Esophagus mucosa (tissue), 1 donor: ENCODE measurements around the gene PRRC2A. TPM values are rescaled to one million over a fixed set of nuclear protein-coding genes. Genes with fewer than 3 reads are reported as not detected.

Experiments used
- ATAC-seq: fragments of 200-7000 bp; cut with Tn5 transposase; one replicate; pipeline ENCODE4 v1.9.1; 2020
- total RNA-seq: library from RNA; stranded (reverse); gene quantifications from one replicate; pipeline ENCODE4 v1.2.4, GENCODE V29; 2023
- donor health status: DM: yes; HTN: yes; CAD: no.

PRRC2A gene
- total RNA-seq, 1 donor from 2014 or later: 103 TPM

GRCh38 chr6:31652925-31653724, 32.6 kb downstream of the PRRC2A start:
- peak; percentile 66 for ATAC-seq

GRCh38 chr6:31654574-31655348, 34.2 kb downstream of the PRRC2A start:
- ATAC-seq: no peak

GRCh38 chr6:31655349-31656237, 35.1 kb downstream of the PRRC2A start, which contains the start of gene APOM:
Gene APOM, plus strand, starts transcription at chr6:31655894. Its CDS starts 73 bp downstream, at chr6:31655967.
- ATAC-seq: no peak

- no peak for ATAC-seq
These were observed 37.1 kb downstream of the PRRC2A start for GRCh38 chr6:31657406-31658157.

GRCh38 chr6:31658158-31658688, 37.7 kb downstream of the PRRC2A start:
- ATAC-seq: no peak

GRCh38 chr6:31658983-31659648, 38.6 kb downstream of the PRRC2A start:
- no peak for ATAC-seq

GRCh38 chr6:31659649-31660380, 39.3 kb downstream of the PRRC2A start:
- ATAC-seq: peak; percentile 63

- peak; percentile 68 for ATAC-seq
These were observed 40.1 kb downstream of the PRRC2A start, which contains the start of gene C6orf47 for GRCh38 chr6:31660381-31661261. Gene C6orf47, minus strand, starts transcription at chr6:31660778. Its CDS starts 831 bp downstream, at chr6:31659947.

- ATAC-seq: no peak
These were observed 41.0 kb downstream of the PRRC2A start for GRCh38 chr6:31661262-31662123.

GRCh38 chr6:31662124-31662723, 41.7 kb downstream of the PRRC2A start:
- ATAC-seq: no peak

- ATAC-seq: no peak
These were observed 42.8 kb downstream of the PRRC2A start for GRCh38 chr6:31663126-31663960.

- peak; percentile 4 for ATAC-seq
These were observed 43.7 kb downstream of the PRRC2A start for GRCh38 chr6:31663961-31664789.

- peak; percentile 69 for ATAC-seq
These were observed 44.4 kb downstream of the PRRC2A start, which contains the start of gene GPANK1 for GRCh38 chr6:31664790-31665500. Gene GPANK1, minus strand, starts transcription at chr6:31664997. Its CDS starts 519 bp downstream, at chr6:31664478.

- ATAC-seq: peak; percentile 86
These were observed 45.2 kb downstream of the PRRC2A start, which contains the start of gene CSNK2B for GRCh38 chr6:31665501-31666336. Gene CSNK2B, plus strand, starts transcription at chr6:31666080. Its CDS starts 752 bp downstream, at chr6:31666832.
